D721Med (cell line): ENCODE results near the gene FRMD1.

ENCODE experiments used
- DNase-seq: peaks from one replicate; pipeline ENCODE4 v3.0.0; 2011; ENCODE audit warnings: low spot score; ENCODE audit not compliant: insufficient read length
- FAIRE-seq: peaks from 2 replicates; lab custom pipeline; 2011; peaks lifted over from hg19 to GRCh38; lab: Jason Lieb, UNC
- TF ChIP-seq, protein P1 (sequence below): IDR thresholded peaks from 2 replicates; pipeline ENCODE4 v1.5.1; 2012; ENCODE audit warnings: mild to moderate bottlenecking, control low read depth; ENCODE audit not compliant: insufficient read depth; ENCODE audit errors: missing control alignments

FRMD1 gene

DNA sequence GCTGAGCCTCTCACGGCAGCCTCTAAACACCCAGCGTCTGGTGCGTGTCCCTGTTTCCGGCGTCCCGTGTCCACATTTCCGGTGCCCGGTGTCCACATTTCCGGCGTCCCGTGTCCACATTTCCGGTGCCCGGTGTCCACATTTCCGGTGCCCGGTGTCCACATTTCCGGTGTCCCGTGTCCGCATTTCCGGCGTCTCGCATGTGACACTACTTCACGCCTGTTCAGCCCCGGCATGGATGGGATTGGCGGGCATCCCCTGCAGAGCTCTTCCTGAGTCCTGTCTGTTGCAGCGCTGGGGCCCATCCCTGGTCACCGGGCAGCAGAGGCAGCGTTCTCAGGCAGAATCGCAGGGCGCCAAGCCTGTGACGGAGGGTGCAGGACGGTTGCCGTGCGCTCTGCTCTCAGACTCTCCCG, 3.2 kb downstream of the FRMD1 start:
- no peak for FAIRE-seq
- DNase-seq, result no peak
- TF ChIP-seq, protein P1, sequence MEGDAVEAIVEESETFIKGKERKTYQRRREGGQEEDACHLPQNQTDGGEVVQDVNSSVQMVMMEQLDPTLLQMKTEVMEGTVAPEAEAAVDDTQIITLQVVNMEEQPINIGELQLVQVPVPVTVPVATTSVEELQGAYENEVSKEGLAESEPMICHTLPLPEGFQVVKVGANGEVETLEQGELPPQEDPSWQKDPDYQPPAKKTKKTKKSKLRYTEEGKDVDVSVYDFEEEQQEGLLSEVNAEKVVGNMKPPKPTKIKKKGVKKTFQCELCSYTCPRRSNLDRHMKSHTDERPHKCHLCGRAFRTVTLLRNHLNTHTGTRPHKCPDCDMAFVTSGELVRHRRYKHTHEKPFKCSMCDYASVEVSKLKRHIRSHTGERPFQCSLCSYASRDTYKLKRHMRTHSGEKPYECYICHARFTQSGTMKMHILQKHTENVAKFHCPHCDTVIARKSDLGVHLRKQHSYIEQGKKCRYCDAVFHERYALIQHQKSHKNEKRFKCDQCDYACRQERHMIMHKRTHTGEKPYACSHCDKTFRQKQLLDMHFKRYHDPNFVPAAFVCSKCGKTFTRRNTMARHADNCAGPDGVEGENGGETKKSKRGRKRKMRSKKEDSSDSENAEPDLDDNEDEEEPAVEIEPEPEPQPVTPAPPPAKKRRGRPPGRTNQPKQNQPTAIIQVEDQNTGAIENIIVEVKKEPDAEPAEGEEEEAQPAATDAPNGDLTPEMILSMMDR, result no peak

DNA sequence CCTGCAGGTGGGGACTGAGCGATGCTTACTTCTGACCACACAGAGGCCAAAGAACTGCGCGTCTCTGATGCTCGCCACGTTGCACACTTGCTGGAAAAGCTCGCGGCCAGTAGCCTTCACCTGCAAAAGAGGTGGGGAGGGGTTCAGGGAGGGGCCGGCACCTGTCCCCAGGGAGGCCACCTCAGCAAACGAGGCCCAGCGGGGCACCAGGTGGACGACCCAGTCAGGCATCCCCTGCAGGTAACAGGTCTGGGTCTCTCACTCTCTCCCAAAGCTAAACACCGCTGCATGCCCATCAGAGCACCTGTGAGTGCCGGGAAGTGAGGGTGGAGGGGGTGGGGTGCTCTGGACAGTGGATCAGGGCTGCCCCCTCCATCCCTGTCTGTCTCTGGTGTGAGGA, 3.8 kb downstream of the FRMD1 start:
- FAIRE-seq, result no peak
- TF ChIP-seq, protein P1, result no peak
- no peak for DNase-seq

DNA sequence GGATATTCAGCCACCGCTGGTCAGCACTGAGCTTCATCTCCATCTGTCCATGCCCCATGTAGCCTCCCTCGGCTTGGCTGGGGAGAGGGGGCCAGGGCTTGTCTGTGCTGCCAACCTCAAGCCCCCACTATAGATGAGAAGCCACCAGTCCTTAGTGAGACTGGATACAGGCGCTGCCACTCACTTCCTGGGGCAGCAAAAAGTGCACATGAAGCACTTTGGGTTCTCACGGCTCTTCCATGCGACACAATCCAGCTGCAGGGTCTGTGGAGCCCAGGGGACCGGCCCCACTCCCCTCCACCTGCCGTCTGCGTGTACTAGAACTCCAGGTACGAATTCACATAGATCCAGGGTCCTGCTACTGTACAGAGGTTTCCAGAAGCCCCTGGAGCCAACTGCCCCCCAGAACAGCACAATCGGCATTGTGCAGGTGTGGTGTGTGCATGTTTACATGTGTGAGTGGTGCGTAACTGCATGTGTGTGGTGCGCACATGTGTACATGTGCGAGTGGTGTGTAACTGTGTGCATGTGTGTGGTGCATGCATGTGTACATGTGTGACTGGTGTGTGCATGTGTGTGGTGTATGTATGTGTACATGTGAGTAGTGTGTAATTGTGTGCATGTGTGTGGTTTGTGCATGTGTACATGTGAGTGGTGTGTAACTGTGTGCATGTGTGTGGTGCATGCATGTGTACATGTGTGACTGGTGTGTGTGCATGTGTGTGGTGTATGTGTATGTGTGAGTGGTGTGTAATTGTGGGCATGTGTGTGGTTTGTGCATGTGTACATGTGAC, 4.9 kb downstream of the FRMD1 start:
- FAIRE-seq (no peak), DNase-seq (no peak)
- TF ChIP-seq, protein P1, result no peak

DNA sequence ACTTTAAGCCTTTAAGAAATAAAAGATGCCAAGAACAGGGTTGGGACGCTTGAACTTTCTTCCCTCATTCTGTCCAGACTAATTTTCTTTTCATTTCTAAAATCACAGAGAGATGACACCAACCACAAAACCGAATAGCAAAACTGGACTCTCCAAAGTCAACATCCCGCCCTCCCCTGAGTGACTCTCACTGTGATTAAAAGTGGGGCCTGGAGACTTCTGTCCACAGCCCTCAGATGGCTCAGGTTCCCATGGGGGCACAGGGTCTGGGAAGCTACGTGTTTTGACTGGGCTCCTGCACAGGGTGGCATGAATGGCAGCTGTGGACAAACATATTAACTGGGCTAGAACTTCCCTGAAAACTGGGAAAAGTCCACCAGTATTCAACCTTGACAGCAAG, 6.3 kb downstream of the FRMD1 start:
- FAIRE-seq (no peak), DNase-seq (no peak)
- TF ChIP-seq, protein P1, result no peak

DNA sequence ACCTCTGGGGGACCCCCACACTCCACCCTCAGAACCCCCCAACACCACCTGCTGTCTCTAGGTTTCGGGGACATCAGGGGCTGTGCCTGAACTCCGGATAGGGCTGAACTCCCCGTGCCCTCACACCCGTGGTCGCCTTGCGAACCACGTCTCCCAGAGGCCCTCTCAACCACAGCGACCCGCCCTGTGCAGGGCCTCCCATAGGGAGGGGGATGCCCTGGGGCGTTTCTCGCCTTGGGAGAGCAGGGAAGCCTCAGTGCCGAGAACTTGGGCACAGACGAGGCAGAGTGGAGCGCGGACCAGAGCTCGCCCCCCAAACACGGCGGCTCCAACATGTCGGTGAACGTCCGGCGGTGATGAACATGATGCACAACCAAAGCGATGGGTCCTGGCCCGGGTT, 6.8 kb downstream of the FRMD1 start:
- TF ChIP-seq, protein P1, result no peak
- FAIRE-seq (no peak), DNase-seq (no peak)

DNA sequence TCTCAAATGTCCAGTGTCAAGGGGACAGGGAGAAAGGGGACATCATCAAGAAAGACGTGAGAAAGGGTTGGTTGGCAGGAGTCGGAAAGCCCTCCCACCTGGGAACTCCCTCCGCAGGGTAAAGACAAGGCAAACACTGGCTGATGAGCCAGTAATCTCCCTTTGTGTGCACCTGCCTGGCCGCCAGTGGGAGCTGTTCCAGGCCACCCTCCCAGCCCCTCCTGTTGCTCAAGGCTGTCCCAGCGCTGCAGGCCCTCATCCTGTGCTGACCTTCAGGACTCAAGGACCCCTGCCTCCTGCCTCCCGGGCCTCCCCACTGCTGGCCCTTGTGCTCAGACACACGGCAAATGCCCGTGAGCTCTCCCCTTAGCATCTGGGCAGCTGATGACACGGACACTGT, 7.4 kb downstream of the FRMD1 start:
- FAIRE-seq (no peak), DNase-seq (no peak)
- TF ChIP-seq, protein P1, result peak; percentile 23

DNA sequence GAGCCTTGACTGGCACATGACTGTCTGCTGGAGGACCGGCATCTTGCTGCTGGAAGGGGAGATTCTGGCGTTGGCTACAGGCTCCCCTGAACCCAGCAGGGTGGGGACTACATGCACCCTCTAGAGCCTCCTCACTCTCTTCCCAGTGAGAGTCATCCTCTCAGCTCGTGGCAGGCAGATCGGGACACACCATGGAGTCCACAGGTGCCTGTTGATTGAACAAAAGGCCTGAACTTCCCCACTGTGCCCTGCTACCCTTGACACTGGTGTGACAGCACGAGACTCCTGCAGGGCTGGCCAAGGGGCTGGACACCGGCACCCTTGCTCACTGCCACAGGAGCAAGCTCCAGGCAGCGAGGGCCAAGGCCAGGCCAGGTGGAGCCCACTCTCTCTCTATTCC, 8.2 kb downstream of the FRMD1 start:
- no peak for FAIRE-seq
- TF ChIP-seq, protein P1, result no peak
- DNase-seq, result no peak
